ENCODE data around the gene OTP. TPM values are rescaled to one million over a fixed set of nuclear protein-coding genes. Genes with fewer than 3 reads are reported as not detected.

The OTP gene
- total and polyA plus RNA-seq, 4 donors, result not detected

DNA sequence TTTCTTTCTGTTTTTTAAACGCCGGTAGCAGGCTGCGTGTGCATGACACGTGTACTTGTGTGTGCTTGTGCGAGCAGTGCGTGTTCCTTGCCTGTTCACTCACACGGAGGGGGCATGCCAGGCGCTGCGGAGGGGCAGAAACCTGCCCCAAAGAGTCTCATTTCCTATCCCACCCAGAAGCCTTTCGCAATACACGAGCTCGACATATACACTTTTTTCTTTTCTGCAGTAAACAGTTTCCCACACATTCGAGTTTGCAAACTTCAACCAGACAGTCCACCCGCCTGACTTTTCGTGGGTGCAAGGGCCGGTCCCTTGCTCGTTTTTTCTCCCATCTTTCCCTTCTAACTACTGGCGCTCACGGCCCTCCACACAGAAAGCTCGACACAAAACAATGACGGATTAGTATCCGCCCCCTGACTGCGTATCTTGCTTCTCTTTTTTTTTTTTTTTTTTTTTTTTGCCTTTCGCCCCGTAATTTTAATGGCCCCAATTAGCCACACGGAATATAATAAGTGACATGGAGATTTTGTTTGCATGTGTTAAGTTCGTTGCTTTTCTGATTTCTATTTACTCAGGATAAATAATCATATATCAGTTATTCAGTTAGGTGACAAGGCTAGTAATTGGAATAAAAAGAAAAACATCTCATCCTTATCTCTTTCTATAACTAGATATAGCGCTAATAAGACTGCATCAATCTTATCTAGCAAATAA, 5.3 kb upstream of the OTP start:
- no peak overlapping the region for H3K4me3 ChIP-seq (ENCODE audit: low read depth in 1 of 3, low read length in 3 of 3)
- TF ChIP-seq EGR1 (IDR thresholded peaks at IDR 0.05; ENCODE audit: low read depth in 2 of 2) (no peak), TAF1 (conservative IDR thresholded peaks at IDR 0.05) (no peak), YY1 (IDR thresholded peaks at IDR 0.05) (no peak)
- no peak overlapping the region for H3K27ac ChIP-seq (ENCODE audit: low read depth in 1 of 2, low read length in 2 of 2)
- H3K4me1 ChIP-seq (ENCODE audit: control insufficient read depth in 4 of 4, insufficient read depth in 4 of 4, low read length in 3 of 4), result peaks cover 4 to 22% (median 16%) of the 10 kb centered on the region in 4 donors
- no peak for DNase-seq (ENCODE audit: low spot score)
- no peaks in the 10 kb centered on the region for H3K36me3 ChIP-seq (ENCODE audit: control insufficient read depth in 4 of 4, insufficient read depth in 3 of 4, low read depth in 1 of 4, low read length in 3 of 4)
- peaks cover 0 to 3% (median 0%) of the 10 kb centered on the region in 4 donors for H3K9me3 ChIP-seq (ENCODE audit: control insufficient read depth in 4 of 4, low read length in 3 of 4)
- no peak overlapping the region for H3K9ac ChIP-seq (ENCODE audit: low read depth in 1 of 2, low read length in 2 of 2)
- peaks cover 7 to 44% (median 23%) of the 10 kb centered on the region in 4 donors for H3K27me3 ChIP-seq (ENCODE audit: control insufficient read depth in 4 of 4, insufficient read depth in 4 of 4, low read length in 3 of 4)
- 9% methylated on average over 28 of the region's 28 CpGs for WGBS

DNA sequence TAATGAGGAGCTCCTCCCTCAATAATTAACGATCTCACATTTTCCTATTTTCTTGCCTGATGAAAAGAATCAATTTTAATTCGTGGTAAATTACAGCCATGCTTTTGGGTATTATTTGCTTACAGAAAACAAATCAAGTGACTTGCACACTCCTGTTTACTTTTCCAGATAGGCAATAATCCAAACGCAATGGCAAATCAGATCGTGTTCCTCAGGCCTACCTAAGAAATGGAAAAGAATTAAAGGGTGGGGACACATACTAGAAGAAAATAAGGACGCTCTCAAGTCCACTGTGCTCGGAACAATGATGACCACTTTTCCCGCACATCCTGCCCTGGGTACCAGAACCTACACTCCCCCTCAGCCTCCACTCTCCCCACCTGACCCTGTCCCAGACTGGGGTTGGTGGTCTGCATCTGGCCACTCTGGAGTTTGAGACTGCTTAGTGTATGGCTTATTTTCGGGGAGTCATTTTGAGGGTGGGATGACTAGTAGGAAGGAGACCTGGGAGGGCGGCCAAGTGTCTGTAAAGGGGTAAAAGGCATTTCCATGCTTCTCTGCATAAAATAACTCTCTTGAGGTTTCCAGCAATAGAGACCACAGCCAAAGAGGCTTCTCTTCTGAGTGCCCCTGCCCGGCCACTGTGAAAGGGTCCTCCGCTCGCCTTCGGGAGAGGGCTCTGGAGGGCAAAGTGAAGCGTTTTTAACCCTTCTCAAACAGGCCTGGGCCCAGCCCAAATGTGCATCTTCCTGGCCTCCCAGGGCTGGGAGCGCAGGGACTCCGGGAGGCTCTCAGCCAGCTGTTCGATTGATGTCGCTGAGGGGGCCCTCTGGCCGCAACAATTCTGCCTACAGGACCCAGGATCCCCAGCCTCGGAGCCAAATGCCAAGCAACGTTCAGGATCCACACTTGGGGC, 4.5 kb upstream of the OTP start:
- no peak overlapping the region for H3K27ac ChIP-seq (ENCODE audit: low read depth in 1 of 2, low read length in 2 of 2)
- TF ChIP-seq RAD21 (IDR thresholded peaks at IDR 0.05), result no peak
- no peak for TF ChIP-seq FOXA2 (IDR thresholded peaks at IDR 0.05)
- TF ChIP-seq TAF1 (conservative IDR thresholded peaks at IDR 0.05), result no peak
- TF ChIP-seq HNF4A (conservative IDR thresholded peaks at IDR 0.05), result no peak
- no peak for TF ChIP-seq RXRA (IDR thresholded peaks at IDR 0.05)
- TF ChIP-seq JUND (IDR thresholded peaks at IDR 0.05), result no peak
- TF ChIP-seq, protein P1, sequence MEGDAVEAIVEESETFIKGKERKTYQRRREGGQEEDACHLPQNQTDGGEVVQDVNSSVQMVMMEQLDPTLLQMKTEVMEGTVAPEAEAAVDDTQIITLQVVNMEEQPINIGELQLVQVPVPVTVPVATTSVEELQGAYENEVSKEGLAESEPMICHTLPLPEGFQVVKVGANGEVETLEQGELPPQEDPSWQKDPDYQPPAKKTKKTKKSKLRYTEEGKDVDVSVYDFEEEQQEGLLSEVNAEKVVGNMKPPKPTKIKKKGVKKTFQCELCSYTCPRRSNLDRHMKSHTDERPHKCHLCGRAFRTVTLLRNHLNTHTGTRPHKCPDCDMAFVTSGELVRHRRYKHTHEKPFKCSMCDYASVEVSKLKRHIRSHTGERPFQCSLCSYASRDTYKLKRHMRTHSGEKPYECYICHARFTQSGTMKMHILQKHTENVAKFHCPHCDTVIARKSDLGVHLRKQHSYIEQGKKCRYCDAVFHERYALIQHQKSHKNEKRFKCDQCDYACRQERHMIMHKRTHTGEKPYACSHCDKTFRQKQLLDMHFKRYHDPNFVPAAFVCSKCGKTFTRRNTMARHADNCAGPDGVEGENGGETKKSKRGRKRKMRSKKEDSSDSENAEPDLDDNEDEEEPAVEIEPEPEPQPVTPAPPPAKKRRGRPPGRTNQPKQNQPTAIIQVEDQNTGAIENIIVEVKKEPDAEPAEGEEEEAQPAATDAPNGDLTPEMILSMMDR (IDR thresholded peaks at IDR 0.05; ENCODE audit: low read depth, low read length, missing input control), result no peak
- no peak for TF ChIP-seq EGR1 (IDR thresholded peaks at IDR 0.05; ENCODE audit: low read depth in 2 of 2)
- peaks cover 7 to 44% (median 28%) of the 10 kb centered on the region in 4 donors for H3K27me3 ChIP-seq (ENCODE audit: control insufficient read depth in 4 of 4, insufficient read depth in 4 of 4, low read length in 3 of 4)
- WGBS, result 14% methylated on average over 21 of the region's 21 CpGs
- peaks cover 4 to 22% (median 17%) of the 10 kb centered on the region in 4 donors for H3K4me1 ChIP-seq (ENCODE audit: control insufficient read depth in 4 of 4, insufficient read depth in 4 of 4, low read length in 3 of 4)
- H3K9ac ChIP-seq (ENCODE audit: low read depth in 1 of 2, low read length in 2 of 2), result no peak overlapping the region
- H3K9me3 ChIP-seq (ENCODE audit: control insufficient read depth in 4 of 4, low read length in 3 of 4), result peaks cover 0 to 3% (median 0%) of the 10 kb centered on the region in 4 donors
- no peak overlapping the region for H3K4me3 ChIP-seq (ENCODE audit: low read depth in 1 of 3, low read length in 3 of 3)
- no peaks in the 10 kb centered on the region for H3K36me3 ChIP-seq (ENCODE audit: control insufficient read depth in 4 of 4, insufficient read depth in 3 of 4, low read depth in 1 of 4, low read length in 3 of 4)
- no peak for DNase-seq (ENCODE audit: low spot score)

DNA sequence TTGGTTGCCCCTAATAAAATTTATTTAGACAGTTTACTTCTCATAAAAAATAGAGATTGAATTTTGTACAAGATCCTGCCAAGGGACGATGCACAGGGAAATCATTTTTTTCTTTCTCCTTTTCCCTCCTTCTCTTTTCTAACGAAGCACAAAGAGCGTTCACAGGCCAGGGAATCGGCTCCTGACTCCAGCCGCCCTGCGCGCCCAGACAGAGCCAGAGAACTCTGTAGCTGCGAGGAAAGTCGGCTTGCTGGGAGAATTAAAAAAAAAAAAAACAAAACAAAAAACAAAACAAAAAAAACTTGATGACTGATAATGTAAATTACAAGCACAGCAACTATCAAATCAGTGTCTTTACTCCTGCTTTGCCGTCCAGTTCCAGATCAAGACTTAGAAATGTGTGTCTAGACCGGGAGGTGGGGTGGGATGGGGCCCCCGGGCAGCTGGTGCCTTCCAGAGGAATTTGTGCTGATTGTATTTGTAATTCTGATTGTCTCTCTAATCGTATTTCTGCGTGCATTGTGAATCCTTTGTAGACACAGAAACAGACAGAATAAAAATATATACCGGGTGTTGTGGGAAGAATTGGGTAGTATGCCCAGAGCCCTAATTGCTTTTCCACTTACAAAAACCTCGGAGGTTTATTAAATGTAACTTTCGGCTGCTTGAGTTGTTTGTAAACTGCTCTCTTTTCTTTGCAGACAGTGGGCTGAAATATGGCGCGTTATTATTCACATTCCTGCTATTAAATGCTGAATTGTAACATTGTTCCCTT, 3.6 kb upstream of the OTP start:
- WGBS, result 14% methylated on average over 19 of the region's 19 CpGs
- no peak overlapping the region for H3K4me3 ChIP-seq (ENCODE audit: low read depth in 1 of 3, low read length in 3 of 3)
- H3K9me3 ChIP-seq (ENCODE audit: control insufficient read depth in 4 of 4, low read length in 3 of 4), result peaks cover 0 to 9% (median 0%) of the 10 kb centered on the region in 4 donors
- H3K4me1 ChIP-seq (ENCODE audit: control insufficient read depth in 4 of 4, insufficient read depth in 4 of 4, low read length in 3 of 4), result peaks cover 4 to 26% (median 17%) of the 10 kb centered on the region in 4 donors
- no peak overlapping the region for H3K27ac ChIP-seq (ENCODE audit: low read depth in 1 of 2, low read length in 2 of 2)
- H3K36me3 ChIP-seq (ENCODE audit: control insufficient read depth in 4 of 4, insufficient read depth in 3 of 4, low read depth in 1 of 4, low read length in 3 of 4), result no peaks in the 10 kb centered on the region
- no peak for DNase-seq (ENCODE audit: low spot score)
- peaks cover 12 to 50% (median 30%) of the 10 kb centered on the region in 4 donors for H3K27me3 ChIP-seq (ENCODE audit: control insufficient read depth in 4 of 4, insufficient read depth in 4 of 4, low read length in 3 of 4)
- no peak overlapping the region for H3K9ac ChIP-seq (ENCODE audit: low read depth in 1 of 2, low read length in 2 of 2)
- TF ChIP-seq, protein P2, sequence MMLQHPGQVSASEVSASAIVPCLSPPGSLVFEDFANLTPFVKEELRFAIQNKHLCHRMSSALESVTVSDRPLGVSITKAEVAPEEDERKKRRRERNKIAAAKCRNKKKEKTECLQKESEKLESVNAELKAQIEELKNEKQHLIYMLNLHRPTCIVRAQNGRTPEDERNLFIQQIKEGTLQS (IDR thresholded peaks at IDR 0.05), result no peak
- TF ChIP-seq SP1 (IDR thresholded peaks at IDR 0.05), result no peak
- TF ChIP-seq FOXA1 (IDR thresholded peaks at IDR 0.05), result no peak
- TF ChIP-seq, protein P1 (IDR thresholded peaks at IDR 0.05; ENCODE audit: low read depth, low read length, missing input control), result no peak
- no peak for TF ChIP-seq JUND (IDR thresholded peaks at IDR 0.05)
- no peak for TF ChIP-seq HNF4G (IDR thresholded peaks at IDR 0.05)
- no peak for TF ChIP-seq GABPA (IDR thresholded peaks at IDR 0.05 in 1 of 2, conservative IDR thresholded peaks at IDR 0.05 in 1 of 2)
- TF ChIP-seq RXRA (IDR thresholded peaks at IDR 0.05), result no peak
- TF ChIP-seq, protein P3, sequence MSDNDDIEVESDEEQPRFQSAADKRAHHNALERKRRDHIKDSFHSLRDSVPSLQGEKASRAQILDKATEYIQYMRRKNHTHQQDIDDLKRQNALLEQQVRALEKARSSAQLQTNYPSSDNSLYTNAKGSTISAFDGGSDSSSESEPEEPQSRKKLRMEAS (IDR thresholded peaks at IDR 0.05), result no peak
- no peak for TF ChIP-seq FOXA2 (IDR thresholded peaks at IDR 0.05)
- no peak for TF ChIP-seq NR2F2 (IDR thresholded peaks at IDR 0.05)
- TF ChIP-seq EGR1 (IDR thresholded peaks at IDR 0.05; ENCODE audit: low read depth in 2 of 2), result no peak
- no peak for TF ChIP-seq HNF4A (conservative IDR thresholded peaks at IDR 0.05)
- TF ChIP-seq RAD21 (IDR thresholded peaks at IDR 0.05), result no peak
